Hepatocyte (in vitro differentiated cells): ENCODE measurements around the gene ARHGEF4. TPM values are rescaled to one million over a fixed set of nuclear protein-coding genes. Genes with fewer than 3 reads are reported as not detected.

ENCODE experiments used
- DNase-seq: peaks from one replicate; pipeline ENCODE4 v3.0.0-alpha.2; 2016; ENCODE audit warnings: low spot score
- H2AFZ ChIP-seq: fragments of 200-600 bp; sonication (generic); 2 replicates; pipeline ENCODE4 v1.6.0; 2016; ENCODE audit warnings: antibody characterized with exemption, mild to moderate bottlenecking
- H3K27ac ChIP-seq: fragments of 200-600 bp; sonication (generic); 2 replicates; pipeline ENCODE4 v1.5.1; 2016; ENCODE audit warnings: mild to moderate bottlenecking
- H3K27me3 ChIP-seq: fragments of 200-600 bp; sonication (generic); 2 replicates; pipeline ENCODE4 v1.6.1; 2016
- H3K36me3 ChIP-seq: fragments of 200-600 bp; sonication (generic); replicated peaks from 2 replicates; pipeline ENCODE4 v1.5.1; 2016; ENCODE audit warnings: low read depth; ENCODE audit not compliant: insufficient read depth
- H3K4me1 ChIP-seq: fragments of 200-600 bp; sonication (generic); 2 replicates; pipeline ENCODE4 v1.5.1; 2016; ENCODE audit warnings: mild to moderate bottlenecking, moderate library complexity; ENCODE audit not compliant: insufficient read depth
- H3K4me2 ChIP-seq: fragments of 200-600 bp; sonication (generic); 2 replicates; pipeline ENCODE4 v1.6.0; 2016
- H3K4me3 ChIP-seq: fragments of 200-600 bp; sonication (generic); 2 replicates; pipeline ENCODE4 v1.5.1; 2016; ENCODE audit warnings: mild to moderate bottlenecking
- H3K79me2 ChIP-seq: fragments of 200-600 bp; sonication (generic); 2 replicates; pipeline ENCODE4 v1.6.0; 2017; ENCODE audit warnings: mild to moderate bottlenecking
- H3K9me2 ChIP-seq: fragments of 200-600 bp; sonication (generic); replicated peaks from 2 replicates; pipeline ENCODE4 v1.6.0; 2017; ENCODE audit warnings: mild to moderate bottlenecking; ENCODE audit not compliant: insufficient read depth
- H3K9me3 ChIP-seq: fragments of 200-600 bp; sonication (generic); 2 replicates; pipeline ENCODE4 v1.5.1; 2016; ENCODE audit warnings: low read depth, mild to moderate bottlenecking
- H4K20me1 ChIP-seq: fragments of 200-600 bp; sonication (generic); 2 replicates; pipeline ENCODE4 v1.6.0; 2016; ENCODE audit warnings: mild to moderate bottlenecking; ENCODE audit not compliant: insufficient read depth, poor library complexity, severe bottlenecking
- EZH2 ChIP-seq: fragments of 200-600 bp; sonication (generic); IDR thresholded peaks from 2 replicates; pipeline ENCODE4 v1.6.1; 2016; ENCODE audit warnings: antibody characterized with exemption, mild to moderate bottlenecking, borderline replicate concordance
- EZH2phosphoT487 ChIP-seq: fragments of 200-600 bp; sonication (generic); IDR thresholded peaks from one replicate; pipeline ENCODE4 v1.6.1; 2018; ENCODE audit warnings: antibody characterized with exemption, mild to moderate bottlenecking, low read depth, moderate library complexity; ENCODE audit not compliant: unreplicated experiment, severe bottlenecking
- WGBS: methylation state at CpG from one replicate; pipeline ENCODE4 v1.1.6; 2016; ENCODE audit warnings: low lambda C conversion rate; ENCODE audit errors: missing lambda C conversion rate; 5-methylcytosine and 5-hydroxymethylcytosine counted together
- polyA plus RNA-seq: library from polyadenylated mRNA; unstranded; fragments of >200 nt; fragmentation: Nextera tagmentation; extraction: Ambion mirVana; gene quantifications from 2 replicates; pipeline ENCODE4 v1.2.1, GENCODE V29; 2016
- total RNA-seq: library from RNA; depleted of rRNA; stranded (reverse); fragments of >200 nt; gene quantifications from 2 replicates; pipeline ENCODE4 v1.2.3, GENCODE V29; 2014
- TF ChIP-seq, protein P1 (sequence below): fragments of 200-600 bp; sonication (generic); IDR thresholded peaks from 2 replicates; pipeline ENCODE4 v1.5.1; 2016; ENCODE audit warnings: antibody characterized with exemption, mild to moderate bottlenecking; ENCODE audit not compliant: poor library complexity

ARHGEF4 gene
- total and polyA plus RNA-seq, 2 experiments from 2014 or later: 11.2 to 15.8 TPM

DNA sequence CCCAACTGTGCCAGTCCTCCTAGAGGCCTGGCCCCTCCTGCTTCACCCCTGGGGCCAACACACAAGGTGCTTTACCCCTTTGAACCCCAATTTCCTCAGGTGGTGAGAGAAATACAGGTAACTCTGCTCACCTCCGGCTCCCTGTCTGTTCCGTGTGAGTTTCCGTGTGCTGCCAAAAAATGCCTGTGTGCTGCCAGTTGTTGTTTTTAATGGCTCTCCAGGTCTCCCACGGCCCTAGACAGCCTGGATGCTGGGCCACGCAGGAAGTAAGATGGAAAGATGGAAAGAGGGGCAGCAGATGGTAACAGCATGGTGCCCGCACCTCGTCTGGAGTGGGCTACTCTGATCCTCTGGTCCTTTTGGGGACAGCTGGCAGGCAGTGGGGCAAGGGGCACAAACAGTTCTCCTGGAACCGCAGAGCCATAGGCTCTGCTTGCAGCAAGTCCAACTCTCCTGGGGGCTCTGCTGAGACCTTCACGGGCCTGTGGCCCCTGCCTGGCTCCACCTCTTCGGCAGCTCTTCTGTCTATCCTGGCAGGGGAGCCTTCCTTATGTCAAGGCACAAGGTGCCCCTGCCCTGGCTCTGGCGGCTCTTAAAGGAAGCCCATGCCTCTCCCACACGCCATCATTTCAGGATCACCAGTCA is 4.3 kb upstream of the ARHGEF4 start:
- H3K27ac ChIP-seq: no peak overlapping the region
- H3K4me3 ChIP-seq: no peak overlapping the region
- peaks cover 6% of the 10 kb centered on the region for H3K4me1 ChIP-seq
- no peaks in the 10 kb centered on the region for H4K20me1 ChIP-seq
- peaks cover 6% of the 10 kb centered on the region for H3K27me3 ChIP-seq
- no peak overlapping the region for H3K4me2 ChIP-seq
- H2AFZ ChIP-seq: no peak overlapping the region
- no peak for DNase-seq
- no peaks in the 10 kb centered on the region for H3K9me3 ChIP-seq
- no peaks in the 10 kb centered on the region for H3K36me3 ChIP-seq
- no peaks in the 10 kb centered on the region for H3K9me2 ChIP-seq
- WGBS: 91% methylated on average over 12 of the region's 12 CpGs
- TF ChIP-seq EZH2: no peak
- TF ChIP-seq, protein P1, sequence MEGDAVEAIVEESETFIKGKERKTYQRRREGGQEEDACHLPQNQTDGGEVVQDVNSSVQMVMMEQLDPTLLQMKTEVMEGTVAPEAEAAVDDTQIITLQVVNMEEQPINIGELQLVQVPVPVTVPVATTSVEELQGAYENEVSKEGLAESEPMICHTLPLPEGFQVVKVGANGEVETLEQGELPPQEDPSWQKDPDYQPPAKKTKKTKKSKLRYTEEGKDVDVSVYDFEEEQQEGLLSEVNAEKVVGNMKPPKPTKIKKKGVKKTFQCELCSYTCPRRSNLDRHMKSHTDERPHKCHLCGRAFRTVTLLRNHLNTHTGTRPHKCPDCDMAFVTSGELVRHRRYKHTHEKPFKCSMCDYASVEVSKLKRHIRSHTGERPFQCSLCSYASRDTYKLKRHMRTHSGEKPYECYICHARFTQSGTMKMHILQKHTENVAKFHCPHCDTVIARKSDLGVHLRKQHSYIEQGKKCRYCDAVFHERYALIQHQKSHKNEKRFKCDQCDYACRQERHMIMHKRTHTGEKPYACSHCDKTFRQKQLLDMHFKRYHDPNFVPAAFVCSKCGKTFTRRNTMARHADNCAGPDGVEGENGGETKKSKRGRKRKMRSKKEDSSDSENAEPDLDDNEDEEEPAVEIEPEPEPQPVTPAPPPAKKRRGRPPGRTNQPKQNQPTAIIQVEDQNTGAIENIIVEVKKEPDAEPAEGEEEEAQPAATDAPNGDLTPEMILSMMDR: no peak
- TF ChIP-seq EZH2phosphoT487: no peak
- no peaks in the 10 kb centered on the region for H3K79me2 ChIP-seq

DNA sequence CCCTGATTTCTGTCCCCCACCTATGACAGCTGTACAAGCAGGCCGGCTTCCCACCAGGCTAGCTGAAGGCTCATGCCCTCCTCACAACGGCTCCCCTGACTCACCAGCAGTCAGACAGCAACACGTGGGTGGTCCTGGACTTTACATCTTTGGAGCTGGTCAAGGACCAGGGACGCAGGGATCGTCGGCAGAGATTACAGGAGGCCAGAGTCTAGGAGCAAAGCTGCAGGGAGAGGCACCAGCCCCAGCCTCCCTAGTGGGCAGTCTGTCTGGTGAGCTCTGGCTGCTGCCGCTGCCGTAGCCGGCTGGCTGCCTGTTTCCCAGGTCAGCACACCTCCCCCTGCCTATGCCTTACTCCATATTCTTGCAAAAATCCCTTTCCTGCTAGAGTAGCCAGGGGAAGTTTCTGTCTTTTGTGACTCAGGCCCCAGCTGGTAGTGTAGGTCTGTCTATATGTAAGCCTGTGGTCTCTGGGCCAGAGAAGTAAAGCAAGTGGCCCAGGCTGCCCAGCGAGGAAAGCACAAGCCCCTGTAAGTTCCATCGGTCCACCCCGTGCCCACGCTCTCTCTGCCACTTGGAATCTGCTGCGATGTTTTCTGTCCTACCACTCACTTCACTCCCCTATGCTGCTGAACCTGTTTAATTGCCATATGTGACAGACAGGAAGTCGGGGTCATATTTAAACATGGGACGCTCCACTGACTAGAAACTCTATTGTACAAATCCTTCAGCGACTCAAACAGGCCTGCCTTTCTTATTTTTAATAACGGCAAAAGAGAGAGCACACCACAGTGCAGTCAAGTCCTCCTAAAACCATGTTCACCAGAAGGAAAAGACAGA is 2.4 kb upstream of the ARHGEF4 start:
- no peak overlapping the region for H3K4me2 ChIP-seq
- no peak overlapping the region for H2AFZ ChIP-seq
- no peaks in the 10 kb centered on the region for H4K20me1 ChIP-seq
- no peak overlapping the region for H3K4me3 ChIP-seq
- H3K9me3 ChIP-seq: no peaks in the 10 kb centered on the region
- peaks cover 6% of the 10 kb centered on the region for H3K4me1 ChIP-seq
- no peak overlapping the region for H3K27ac ChIP-seq
- TF ChIP-seq EZH2phosphoT487: no peak
- no peak for TF ChIP-seq EZH2
- TF ChIP-seq, protein P1: no peak
- peaks cover 25% of the 10 kb centered on the region for H3K27me3 ChIP-seq
- DNase-seq: peak; percentile 71
- no peaks in the 10 kb centered on the region for H3K9me2 ChIP-seq
- no peaks in the 10 kb centered on the region for H3K36me3 ChIP-seq
- H3K79me2 ChIP-seq: no peaks in the 10 kb centered on the region
- WGBS: 51% methylated on average over 18 of the region's 18 CpGs

DNA sequence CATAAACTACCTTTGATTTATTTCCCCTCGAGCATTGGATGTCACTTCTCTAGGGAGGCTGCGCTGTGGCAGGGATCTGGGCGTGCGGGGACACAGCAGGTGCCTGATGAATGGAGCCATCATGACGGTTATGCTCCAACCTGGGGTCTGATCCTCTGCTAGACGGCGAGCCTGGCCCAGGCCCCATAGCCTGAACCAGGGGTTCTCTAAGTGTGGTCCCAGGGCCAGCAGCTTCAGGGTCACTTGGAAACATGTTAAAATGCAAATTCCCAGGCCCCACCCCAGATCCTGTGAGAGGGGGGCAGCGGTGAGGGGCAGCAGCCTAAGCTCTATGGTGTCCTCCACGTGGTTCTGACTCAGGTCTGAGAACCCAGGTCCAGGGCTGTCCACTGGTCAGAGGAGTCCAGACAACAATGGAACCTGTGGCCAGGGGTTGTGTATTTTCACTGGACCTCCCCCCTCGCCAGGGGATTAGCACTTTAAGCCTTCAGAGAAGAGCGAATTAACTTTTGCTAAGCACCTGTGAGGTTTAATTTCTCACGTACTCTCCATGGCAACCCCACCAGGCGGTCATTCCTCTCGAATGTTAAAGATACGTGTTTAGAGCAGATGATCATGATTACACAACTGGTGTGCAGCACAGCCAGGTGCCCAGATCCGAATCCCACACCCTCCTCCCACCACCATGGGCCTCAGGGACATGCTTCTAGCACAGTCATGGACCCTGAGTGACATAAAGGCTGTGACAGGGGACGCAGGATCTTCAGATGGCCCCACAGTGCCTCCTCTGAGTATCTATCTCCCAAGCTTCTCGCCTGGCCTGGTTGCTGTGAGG is 1.6 kb upstream of the ARHGEF4 start:
- H3K4me2 ChIP-seq: no peak overlapping the region
- no peak for DNase-seq
- H3K27me3 ChIP-seq: peaks cover 29% of the 10 kb centered on the region
- TF ChIP-seq, protein P1: no peak
- TF ChIP-seq EZH2 (no peak), EZH2phosphoT487 (no peak)
- H3K4me1 ChIP-seq: peaks cover 6% of the 10 kb centered on the region
- 85% methylated on average over 18 of the region's 18 CpGs for WGBS
- H3K9me3 ChIP-seq: no peaks in the 10 kb centered on the region
- no peak overlapping the region for H3K27ac ChIP-seq
- no peaks in the 10 kb centered on the region for H3K9me2 ChIP-seq
- H3K79me2 ChIP-seq: no peaks in the 10 kb centered on the region
- H3K36me3 ChIP-seq: no peaks in the 10 kb centered on the region
- no peak overlapping the region for H3K4me3 ChIP-seq
- no peaks in the 10 kb centered on the region for H4K20me1 ChIP-seq
- no peak overlapping the region for H2AFZ ChIP-seq
